ENCODE measurements around the gene MRTFB.

The MRTFB gene

GRCh38 chr16:14194721-14195120 lies 123.6 kb downstream of the MRTFB start:
- DNase-seq, result no peak

- no peak for DNase-seq
Observed at GRCh38 chr16:14196011-14196410, 124.9 kb downstream of the MRTFB start.

- DNase-seq, result no peak
Observed at GRCh38 chr16:14196539-14196938, 125.4 kb downstream of the MRTFB start.

GRCh38 chr16:14198012-14198411 lies 126.9 kb downstream of the MRTFB start:
- DNase-seq, result no peak

- peak; percentile 60 for DNase-seq
Observed at GRCh38 chr16:14198572-14198971, 127.5 kb downstream of the MRTFB start.

- no peak for DNase-seq
Observed at GRCh38 chr16:14199199-14199598, 128.1 kb downstream of the MRTFB start.

- DNase-seq, result no peak
Observed at GRCh38 chr16:14199624-14200023, 128.5 kb downstream of the MRTFB start.

- no peak for DNase-seq
Observed at GRCh38 chr16:14202095-14202494, 131.0 kb downstream of the MRTFB start.

GRCh38 chr16:14202697-14203096 lies 131.6 kb downstream of the MRTFB start:
- DNase-seq, result no peak

GRCh38 chr16:14203166-14203565 lies 132.0 kb downstream of the MRTFB start:
- DNase-seq, result no peak

GRCh38 chr16:14205666-14206065 lies 134.5 kb downstream of the MRTFB start:
- peak; percentile 33 for DNase-seq

- no peak for DNase-seq
Observed at GRCh38 chr16:14211856-14212543, 140.9 kb downstream of the MRTFB start.

GRCh38 chr16:14215941-14216340 lies 144.8 kb downstream of the MRTFB start:
- DNase-seq, result no peak

GRCh38 chr16:14219983-14220382 lies 148.9 kb downstream of the MRTFB start:
- no peak for DNase-seq

- no peak for DNase-seq
Observed at GRCh38 chr16:14223632-14224031, 152.5 kb downstream of the MRTFB start.

GRCh38 chr16:14225457-14225856 lies 154.3 kb downstream of the MRTFB start:
- DNase-seq, result no peak

- DNase-seq, result no peak
Observed at GRCh38 chr16:14232106-14232864, 161.2 kb downstream of the MRTFB start.

- DNase-seq, result no peak
Observed at GRCh38 chr16:14236401-14236800, 165.3 kb downstream of the MRTFB start.

GRCh38 chr16:14238756-14239155 lies 167.6 kb downstream of the MRTFB start:
- DNase-seq, result no peak

GRCh38 chr16:14239791-14240190 lies 168.7 kb downstream of the MRTFB start:
- DNase-seq, result no peak

- no peak for DNase-seq
Observed at GRCh38 chr16:14240219-14240843, 169.2 kb downstream of the MRTFB start.

- DNase-seq, result no peak
Observed at GRCh38 chr16:14240964-14241363, 169.8 kb downstream of the MRTFB start.

- no peak for DNase-seq
Observed at GRCh38 chr16:14241631-14242030, 170.5 kb downstream of the MRTFB start.

GRCh38 chr16:14242769-14243168 lies 171.7 kb downstream of the MRTFB start:
- no peak for DNase-seq
